Upper lobe of left lung (tissue), 4 donors: ENCODE measurements around the gene NUP93.

Experiments
- POLR2A ChIP-seq, 4 donors: fragments of 450-650 bp; IDR thresholded peaks; one replicate each; pipeline ENCODE4 v1.5.1; 2016 to 2017; ENCODE audit warnings: antibody characterized with exemption in 4 of 4, mild to moderate bottlenecking in 2 of 4
- POLR2AphosphoS5 ChIP-seq, 2 donors: sonication (generic); formaldehyde crosslinking; IDR thresholded peaks; one replicate each; pipeline ENCODE4 v1.5.1; 2017; ENCODE audit warnings: antibody characterized with exemption in 2 of 2
- TF ChIP-seq, protein P1 (sequence below), 6 experiments: fragments of 450-650 bp in 4 of 6; fragments of 200-600 bp in 2 of 6; sonication (generic) in 2 of 6; IDR thresholded peaks; one replicate each; pipeline ENCODE4 v1.5.1; 2016 to 2019; ENCODE audit warnings: antibody characterized with exemption in 6 of 6

DNA sequence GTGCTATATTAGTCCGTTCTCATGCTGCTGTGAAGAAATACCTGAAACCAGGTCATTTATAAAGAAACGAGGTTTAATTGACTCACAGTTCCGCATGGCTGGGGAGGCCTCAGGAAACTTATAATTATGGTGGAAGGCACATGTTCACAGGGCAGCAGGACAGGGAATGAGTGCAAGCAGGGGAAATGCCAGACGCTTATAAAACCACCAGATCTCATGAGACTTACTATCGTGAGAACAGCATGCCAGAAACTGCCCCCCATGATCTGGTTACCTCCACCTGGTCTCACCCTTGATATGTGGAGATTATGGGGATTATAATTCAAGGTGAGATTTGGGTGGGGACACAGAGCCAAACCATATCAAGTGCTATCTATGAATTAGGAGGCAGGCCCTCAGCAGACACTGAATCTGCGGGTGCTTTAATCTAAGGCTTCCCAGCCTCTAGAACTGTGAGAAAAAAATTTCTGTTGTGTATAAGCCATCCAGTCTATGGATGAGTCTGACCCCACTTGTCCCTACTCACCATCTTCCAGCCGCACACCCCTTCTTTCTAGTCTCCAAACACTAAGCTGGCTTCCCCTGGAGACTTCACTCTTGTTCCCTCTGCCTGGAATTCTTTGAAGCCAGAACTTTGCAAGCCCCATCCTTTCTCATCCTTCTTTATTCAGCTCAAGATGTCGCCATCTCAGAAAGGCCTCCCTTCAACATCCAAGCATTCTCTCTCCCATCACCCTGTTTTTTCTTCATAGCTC, 772 bp upstream of the NUP93 start:
- TF ChIP-seq POLR2A (IDR thresholded peaks at IDR 0.05) = no peak
- TF ChIP-seq, protein P1, sequence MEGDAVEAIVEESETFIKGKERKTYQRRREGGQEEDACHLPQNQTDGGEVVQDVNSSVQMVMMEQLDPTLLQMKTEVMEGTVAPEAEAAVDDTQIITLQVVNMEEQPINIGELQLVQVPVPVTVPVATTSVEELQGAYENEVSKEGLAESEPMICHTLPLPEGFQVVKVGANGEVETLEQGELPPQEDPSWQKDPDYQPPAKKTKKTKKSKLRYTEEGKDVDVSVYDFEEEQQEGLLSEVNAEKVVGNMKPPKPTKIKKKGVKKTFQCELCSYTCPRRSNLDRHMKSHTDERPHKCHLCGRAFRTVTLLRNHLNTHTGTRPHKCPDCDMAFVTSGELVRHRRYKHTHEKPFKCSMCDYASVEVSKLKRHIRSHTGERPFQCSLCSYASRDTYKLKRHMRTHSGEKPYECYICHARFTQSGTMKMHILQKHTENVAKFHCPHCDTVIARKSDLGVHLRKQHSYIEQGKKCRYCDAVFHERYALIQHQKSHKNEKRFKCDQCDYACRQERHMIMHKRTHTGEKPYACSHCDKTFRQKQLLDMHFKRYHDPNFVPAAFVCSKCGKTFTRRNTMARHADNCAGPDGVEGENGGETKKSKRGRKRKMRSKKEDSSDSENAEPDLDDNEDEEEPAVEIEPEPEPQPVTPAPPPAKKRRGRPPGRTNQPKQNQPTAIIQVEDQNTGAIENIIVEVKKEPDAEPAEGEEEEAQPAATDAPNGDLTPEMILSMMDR (IDR thresholded peaks at IDR 0.05) = no peak
- TF ChIP-seq POLR2AphosphoS5 (IDR thresholded peaks at IDR 0.05) = no peak
